Measurements from ENCODE around the gene GPR171.

GRCh38 chr3:151226825-151227224 is 23.8 kb upstream of the GPR171 start:
- TF ChIP-seq BHLHE40 (IDR thresholded peaks at IDR 0.05; ENCODE audit: borderline replicate concordance) (no peak), SP1 (IDR thresholded peaks at IDR 0.05) (no peak), SUZ12 (IDR thresholded peaks at IDR 0.05) (no peak), FOXM1 (IDR thresholded peaks at IDR 0.05; ENCODE audit: borderline replicate concordance) (no peak), FOXK2 (IDR thresholded peaks at IDR 0.05) (no peak), LEF1 (IDR thresholded peaks at IDR 0.05; ENCODE audit: borderline replicate concordance) (no peak), HDGF (IDR thresholded peaks at IDR 0.05; ENCODE audit: borderline replicate concordance) (no peak)

Measured in HEK293T (cell line).